Peyer's patch (tissue), 4 donors: Measurements from ENCODE around the gene SCART1. TPM values are rescaled to one million over a fixed set of nuclear protein-coding genes. Genes with fewer than 3 reads are reported as not detected.
"Not testable (repeated sequence)": the region's sequence is repeated elsewhere in the genome, so short reads cannot be mapped to it uniquely, and the experiment has no call there.

Experiments used
- DNase-seq, 3 donors: peaks; one replicate each; pipeline ENCODE4 v3.0.0-alpha.2; 2017 to 2019
- H3K27ac ChIP-seq, 4 donors: fragments of 200-600 bp; sonication (generic); one replicate each; pipeline ENCODE4 v1.5.1; 2016 to 2019
- H3K27me3 ChIP-seq, 2 donors: fragments of 200-600 bp; sonication (generic); one replicate each; pipeline ENCODE4 v1.5.1; 2019
- H3K36me3 ChIP-seq, 3 donors: fragments of 200-600 bp; sonication (generic); one replicate each; pipeline ENCODE4 v1.5.1; 2016 to 2019
- H3K4me1 ChIP-seq, 4 donors: fragments of 200-600 bp; sonication (generic); one replicate each; pipeline ENCODE4 v1.5.1; 2016 to 2019
- H3K4me3 ChIP-seq, 4 donors: fragments of 200-600 bp; sonication (generic); 1 replicate in 3 of 4; 2 replicates in 1 of 4; pipeline ENCODE4 v1.5.1; 2016 to 2019; ENCODE audit warnings: mild to moderate bottlenecking in 1 of 4
- H3K9me3 ChIP-seq, 4 donors: fragments of 200-600 bp; sonication (generic); one replicate each; pipeline ENCODE4 v1.5.1; 2016 to 2019; ENCODE audit warnings: mild to moderate bottlenecking in 1 of 4
- POLR2A ChIP-seq, 2 donors: fragments of 450-650 bp; IDR thresholded peaks; one replicate each; pipeline ENCODE4 v1.5.1; 2017; ENCODE audit warnings: antibody characterized with exemption in 2 of 2, mild to moderate bottlenecking in 2 of 2, moderate library complexity in 2 of 2
- total RNA-seq, 4 donors: library from RNA; depleted of rRNA; stranded (reverse); fragments of >200 nt; gene quantifications; one replicate each; pipeline ENCODE4 v1.1.0, GENCODE V29; 2016
- TF ChIP-seq, protein P1 (sequence below), 6 experiments: fragments of 450-650 bp in 4 of 6; fragments of 200-600 bp in 2 of 6; sonication (generic) in 1 of 6; IDR thresholded peaks; one replicate each; pipeline ENCODE4 v1.5.1; 2017 to 2019; ENCODE audit warnings: antibody characterized with exemption in 6 of 6, mild to moderate bottlenecking in 3 of 6, moderate library complexity in 1 of 6

SCART1 gene
- total RNA-seq, 4 donors from 2014 or later = 1.9 to 14.6 (median 8.7) TPM

DNA sequence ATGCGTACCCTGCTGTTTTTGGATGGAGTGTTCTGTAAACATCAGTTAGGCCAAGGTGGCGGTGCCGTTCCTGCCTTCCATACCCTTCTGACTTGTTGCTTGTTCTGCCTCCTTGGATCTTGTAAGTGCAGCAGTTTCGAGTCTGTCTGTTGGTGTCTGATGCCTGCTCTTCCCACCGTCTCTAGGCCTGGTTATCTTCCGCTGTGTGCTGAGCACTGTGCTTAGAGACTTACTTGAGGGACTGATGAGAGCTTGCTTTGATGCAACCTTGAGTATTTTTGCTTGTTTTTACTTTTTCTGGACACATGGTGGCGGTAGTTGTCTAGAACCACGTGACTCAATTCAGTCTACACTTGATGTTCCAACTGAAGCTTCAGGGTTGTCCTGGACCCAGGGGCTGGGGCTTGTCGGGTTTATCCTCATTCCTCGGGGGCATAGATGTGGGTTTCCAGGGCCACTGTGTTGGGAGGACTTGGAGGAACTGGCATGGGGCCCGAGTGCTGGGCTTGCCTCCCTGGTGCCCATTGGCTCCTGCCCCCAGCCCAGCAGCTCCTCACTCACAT is 15.0 kb upstream of the SCART1 start:
- Histone ChIP-seq H3K9me3 (no peaks in the 10 kb centered on the region), H3K4me1 (no peaks in the 10 kb centered on the region), H3K36me3 (no peaks in the 10 kb centered on the region), H3K27me3 (no peaks in the 10 kb centered on the region), H3K27ac (no peak overlapping the region), H3K4me3 (no peak overlapping the region)
- no peak for DNase-seq
- TF ChIP-seq POLR2A (IDR thresholded peaks at IDR 0.05) = no peak
- TF ChIP-seq, protein P1, sequence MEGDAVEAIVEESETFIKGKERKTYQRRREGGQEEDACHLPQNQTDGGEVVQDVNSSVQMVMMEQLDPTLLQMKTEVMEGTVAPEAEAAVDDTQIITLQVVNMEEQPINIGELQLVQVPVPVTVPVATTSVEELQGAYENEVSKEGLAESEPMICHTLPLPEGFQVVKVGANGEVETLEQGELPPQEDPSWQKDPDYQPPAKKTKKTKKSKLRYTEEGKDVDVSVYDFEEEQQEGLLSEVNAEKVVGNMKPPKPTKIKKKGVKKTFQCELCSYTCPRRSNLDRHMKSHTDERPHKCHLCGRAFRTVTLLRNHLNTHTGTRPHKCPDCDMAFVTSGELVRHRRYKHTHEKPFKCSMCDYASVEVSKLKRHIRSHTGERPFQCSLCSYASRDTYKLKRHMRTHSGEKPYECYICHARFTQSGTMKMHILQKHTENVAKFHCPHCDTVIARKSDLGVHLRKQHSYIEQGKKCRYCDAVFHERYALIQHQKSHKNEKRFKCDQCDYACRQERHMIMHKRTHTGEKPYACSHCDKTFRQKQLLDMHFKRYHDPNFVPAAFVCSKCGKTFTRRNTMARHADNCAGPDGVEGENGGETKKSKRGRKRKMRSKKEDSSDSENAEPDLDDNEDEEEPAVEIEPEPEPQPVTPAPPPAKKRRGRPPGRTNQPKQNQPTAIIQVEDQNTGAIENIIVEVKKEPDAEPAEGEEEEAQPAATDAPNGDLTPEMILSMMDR (IDR thresholded peaks at IDR 0.05) = peak in 3 of 6 experiments; percentile 20 to 41 (median 23)

- no peaks in the 10 kb centered on the region for H3K9me3 ChIP-seq
- no peaks in the 10 kb centered on the region for H3K4me1 ChIP-seq
- H3K36me3 ChIP-seq = no peaks in the 10 kb centered on the region
- peak in 1 of 3 donors; percentile 42 for DNase-seq
- no peak overlapping the region for H3K4me3 ChIP-seq
- TF ChIP-seq, protein P1 (IDR thresholded peaks at IDR 0.05) = no peak
- no peak for TF ChIP-seq POLR2A (IDR thresholded peaks at IDR 0.05)
- H3K27me3 ChIP-seq = no peaks in the 10 kb centered on the region
- no peak overlapping the region for H3K27ac ChIP-seq
These were observed 14.0 kb upstream of the SCART1 start for GRCh38 chr10:133439517-133440461.

DNA sequence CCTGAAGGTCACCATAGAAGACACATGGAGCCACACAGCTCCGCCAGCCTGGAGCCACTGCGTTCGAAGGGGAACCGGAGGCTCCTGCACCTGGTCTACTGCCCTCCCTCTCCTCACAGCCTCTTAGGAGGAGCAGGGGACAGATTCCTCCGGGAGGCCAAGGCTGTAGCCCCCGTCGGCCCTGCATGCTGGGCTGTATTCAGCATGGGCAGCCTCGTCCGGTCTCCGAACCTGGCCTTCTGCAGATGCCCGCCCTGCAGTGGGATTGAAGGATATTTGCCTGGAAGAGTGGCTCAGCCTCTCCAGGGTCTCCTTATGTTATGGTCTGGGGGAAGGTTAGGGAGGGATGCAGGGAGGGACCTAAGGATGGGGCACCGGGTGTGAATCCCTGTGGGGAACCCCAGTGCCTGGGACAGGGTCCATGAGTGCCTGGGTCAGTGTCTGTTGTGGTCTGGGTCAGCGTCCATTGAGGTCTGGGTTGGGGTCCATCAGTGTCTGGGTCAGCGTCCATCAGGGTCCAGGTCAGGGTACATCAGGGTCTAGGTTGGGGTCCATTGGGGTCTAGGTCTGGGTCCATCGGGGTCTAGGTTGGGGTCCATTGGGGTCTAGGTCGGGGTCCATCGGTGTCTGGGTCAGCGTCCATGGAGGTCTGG is 13.0 kb upstream of the SCART1 start:
- H3K4me1 ChIP-seq = no peaks in the 10 kb centered on the region
- no peak overlapping the region for H3K4me3 ChIP-seq
- no peaks in the 10 kb centered on the region for H3K27me3 ChIP-seq
- DNase-seq = peak in 2 of 3 donors; percentile 5 to 32
- no peak for TF ChIP-seq POLR2A (IDR thresholded peaks at IDR 0.05)
- TF ChIP-seq, protein P1 (IDR thresholded peaks at IDR 0.05) = no peak
- H3K27ac ChIP-seq = no peak overlapping the region
- no peaks in the 10 kb centered on the region for H3K36me3 ChIP-seq
- H3K9me3 ChIP-seq = peaks cover 0 to 1% (median 0%) of the 10 kb centered on the region in 4 donors

DNA sequence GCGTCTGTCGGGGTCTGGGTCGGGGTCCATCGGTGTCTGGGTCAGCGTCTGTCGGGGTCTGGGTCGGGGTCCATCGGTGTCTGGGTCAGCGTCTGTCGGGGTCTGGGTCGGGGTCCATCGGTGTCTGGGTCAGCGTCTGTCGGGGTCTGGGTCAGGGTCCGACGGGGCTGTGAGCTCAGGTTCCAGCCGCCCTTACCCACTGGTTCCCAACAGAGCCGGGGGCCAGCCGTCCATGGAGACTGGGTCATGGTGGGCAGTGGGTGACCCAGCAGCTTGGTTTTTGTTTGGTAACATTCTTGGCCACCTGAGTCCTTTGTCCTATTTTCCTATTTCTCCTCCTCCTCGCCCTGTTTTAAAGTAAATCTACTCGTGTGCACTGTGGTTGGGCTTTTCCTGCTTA is 12.4 kb upstream of the SCART1 start:
- H3K27ac ChIP-seq, H3K9me3 ChIP-seq, H3K4me1 ChIP-seq, H3K27me3 ChIP-seq, H3K4me3 ChIP-seq, H3K36me3 ChIP-seq: not testable (repeated sequence)
- peak in 1 of 3 donors; percentile 14 for DNase-seq

DNA sequence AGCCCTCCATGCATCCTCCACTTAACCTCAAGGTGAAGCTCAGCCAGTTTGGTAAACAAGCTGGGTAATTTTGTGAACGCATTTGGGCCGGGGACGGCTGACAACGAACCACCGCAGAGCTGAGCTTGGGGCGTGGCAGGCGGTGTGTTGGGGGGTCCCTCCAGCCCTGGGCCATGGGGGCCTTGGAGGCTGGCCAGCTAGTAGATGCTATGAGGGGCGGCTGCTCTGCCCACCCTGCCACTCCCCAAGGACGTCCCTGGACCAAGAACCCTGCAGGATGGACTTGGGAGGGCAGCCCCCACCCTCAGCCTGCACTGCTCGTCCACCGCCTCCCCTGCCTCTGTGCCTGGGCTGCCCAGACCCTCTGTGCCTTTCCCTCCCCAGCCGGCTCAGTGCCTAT is 12.0 kb upstream of the SCART1 start:
- TF ChIP-seq, protein P1 (IDR thresholded peaks at IDR 0.05) = no peak
- TF ChIP-seq POLR2A (IDR thresholded peaks at IDR 0.05) = no peak
- Histone ChIP-seq H3K9me3 (peaks cover 0 to 12% (median 4%) of the 10 kb centered on the region in 4 donors), H3K4me3 (no peak overlapping the region), H3K27me3 (no peaks in the 10 kb centered on the region), H3K36me3 (no peaks in the 10 kb centered on the region), H3K4me1 (no peaks in the 10 kb centered on the region), H3K27ac (peak overlapping the region in 1 of 4 donors; percentile 9)
- DNase-seq = peak in 1 of 3 donors; percentile 6
